T-helper 2 cell (primary cell): ENCODE results near the gene COL4A2.
"Not testable (repeated sequence)": the region's sequence is repeated elsewhere in the genome, so short reads cannot be mapped to it uniquely, and the experiment has no call there.

ENCODE experiments used
- DNase-seq, 5 experiments: peaks; one replicate each; pipeline versions ENCODE4 v3.0.0 to v3.0.0-alpha.2; 2012 to 2022

The COL4A2 gene

DNA sequence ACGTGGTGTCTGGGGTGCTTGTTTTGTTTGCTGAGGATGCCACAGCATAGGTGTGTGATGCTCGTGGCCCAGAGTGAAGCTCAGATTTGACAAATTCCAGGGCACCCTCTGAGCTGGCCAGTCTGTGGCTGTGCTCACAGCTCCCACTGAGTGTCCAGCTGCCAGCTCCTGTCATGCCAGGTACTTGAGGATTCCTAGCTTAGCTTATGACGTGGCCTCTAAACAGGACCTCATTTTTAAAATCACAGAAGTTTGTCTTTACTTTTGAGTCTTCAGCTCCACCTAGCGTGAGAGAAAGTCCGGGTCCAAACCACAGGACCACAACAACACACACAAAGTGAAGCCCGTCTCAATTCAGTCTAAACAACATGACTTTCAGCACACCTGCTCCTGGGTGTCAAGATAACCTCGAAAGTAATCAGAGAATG lies 137.2 kb downstream of the COL4A2 start:
- peak in 1 of 5 experiments; percentile 6 for DNase-seq

GRCh38 chr13:110445183-110445582 lies 138.1 kb downstream of the COL4A2 start:
- DNase-seq = no peak

DNA sequence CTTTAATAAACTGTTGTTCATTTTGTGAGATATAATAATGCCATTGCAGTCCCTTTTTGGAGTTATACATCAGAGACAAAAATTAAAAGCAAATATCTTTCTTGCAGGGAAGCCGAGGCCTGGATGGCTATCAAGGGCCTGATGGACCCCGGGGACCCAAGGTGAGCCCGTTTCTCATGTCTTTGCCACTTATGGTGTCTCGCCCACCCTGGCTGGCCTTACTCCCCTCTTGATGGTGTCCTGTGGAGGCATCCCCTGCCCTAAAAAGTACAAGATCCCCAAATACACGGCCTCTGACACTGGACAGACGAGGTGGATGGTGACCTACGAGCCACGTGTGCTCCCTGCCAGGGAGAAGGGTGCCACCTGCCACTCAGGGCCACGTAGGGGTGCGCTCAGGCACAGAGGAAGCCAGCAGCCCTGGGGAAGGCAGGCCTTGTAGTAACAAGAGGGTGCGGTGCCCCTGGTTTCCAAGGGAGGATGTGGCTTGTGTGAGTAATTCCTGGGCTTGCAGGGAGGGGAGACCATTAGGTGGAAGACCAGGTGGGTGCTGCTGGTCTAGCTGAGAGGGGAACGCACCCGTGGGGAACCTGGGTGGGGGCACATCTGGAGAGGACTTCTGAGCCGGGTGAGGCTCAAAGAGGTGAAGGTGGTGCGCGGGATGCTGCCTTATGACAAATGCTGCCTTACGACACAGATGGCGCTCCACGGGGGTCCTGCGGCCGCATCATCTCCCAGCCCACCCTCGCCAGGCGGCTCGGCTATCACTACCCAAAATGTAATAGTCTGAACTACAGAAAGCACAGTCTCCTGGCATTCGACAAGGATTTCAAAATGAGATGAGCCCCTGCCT lies 138.9 kb downstream of the COL4A2 start:
- DNase-seq = no peak

GRCh38 chr13:110446575-110446890 lies 139.4 kb downstream of the COL4A2 start:
- DNase-seq = no peak

DNA sequence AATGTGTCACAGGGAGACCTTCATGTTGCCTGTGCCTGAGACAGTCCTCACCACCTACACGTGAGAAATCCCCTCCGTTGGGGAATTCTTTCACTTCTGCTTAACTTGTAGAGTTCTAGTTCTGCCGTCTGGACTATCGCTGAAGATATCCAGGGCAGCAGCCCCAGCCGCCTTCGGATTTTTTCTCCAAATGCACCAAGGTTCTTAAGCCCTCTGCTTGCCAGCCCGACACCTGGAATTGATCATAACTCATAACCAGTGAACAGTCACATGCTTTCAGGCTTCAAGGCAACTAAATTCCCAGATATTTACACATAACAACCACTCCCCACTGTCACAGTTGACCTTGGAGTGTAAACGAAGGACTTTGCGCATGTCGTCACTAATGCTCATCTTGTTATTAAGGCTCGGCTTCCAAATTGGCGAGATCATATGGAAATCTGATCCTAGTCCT lies 140.0 kb downstream of the COL4A2 start:
- DNase-seq = no peak

DNA sequence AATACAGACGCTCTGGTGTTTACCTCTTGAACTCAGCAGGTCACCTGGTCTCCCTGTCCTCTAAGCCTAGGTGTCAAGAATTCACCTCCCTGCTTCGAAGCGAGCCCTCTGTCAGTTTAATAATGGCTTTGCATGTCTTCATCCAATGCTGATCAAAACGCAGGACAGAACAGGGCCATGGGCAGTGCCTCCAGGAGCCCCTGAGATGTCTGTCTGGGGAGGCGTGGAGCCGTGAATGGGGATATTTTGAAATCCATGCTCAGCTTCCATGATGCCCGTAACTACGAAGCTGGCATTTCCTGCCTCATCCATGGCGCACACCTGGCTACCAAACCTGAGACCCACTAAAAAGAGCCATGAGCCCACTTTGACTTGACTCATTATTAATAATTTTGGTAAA lies 140.7 kb downstream of the COL4A2 start:
- DNase-seq = no peak

- no peak for DNase-seq
These were observed 141.1 kb downstream of the COL4A2 start for GRCh38 chr13:110448230-110448629.

GRCh38 chr13:110448677-110449076 lies 141.6 kb downstream of the COL4A2 start:
- no peak for DNase-seq

- DNase-seq = no peak
These were observed 142.3 kb downstream of the COL4A2 start for GRCh38 chr13:110449219-110450015.

- no peak for DNase-seq
These were observed 143.2 kb downstream of the COL4A2 start for GRCh38 chr13:110450016-110450900.

- DNase-seq = no peak
These were observed 144.1 kb downstream of the COL4A2 start for GRCh38 chr13:110450941-110451730.

DNA sequence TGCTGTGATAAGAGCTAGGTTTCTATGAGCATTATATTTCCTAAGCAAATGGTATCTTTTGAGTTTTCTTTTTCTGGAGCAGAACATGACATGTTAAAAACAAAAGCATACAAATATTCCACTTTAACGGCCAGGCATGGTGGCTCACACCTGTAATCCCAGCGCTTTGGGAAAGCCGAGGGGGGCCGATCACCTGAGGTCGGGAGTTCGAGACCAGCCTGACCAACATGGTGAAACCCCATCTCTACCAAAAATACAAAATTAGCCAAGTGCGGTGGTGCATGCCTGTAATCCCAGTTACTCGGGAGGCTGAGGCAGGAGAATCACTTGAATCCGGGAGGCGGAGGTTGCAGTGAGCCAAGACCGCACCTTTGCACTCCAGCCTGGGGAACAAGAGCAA lies 146.0 kb downstream of the COL4A2 start:
- DNase-seq = not testable (repeated sequence)

GRCh38 chr13:110453797-110454196 lies 146.7 kb downstream of the COL4A2 start:
- no peak for DNase-seq

DNA sequence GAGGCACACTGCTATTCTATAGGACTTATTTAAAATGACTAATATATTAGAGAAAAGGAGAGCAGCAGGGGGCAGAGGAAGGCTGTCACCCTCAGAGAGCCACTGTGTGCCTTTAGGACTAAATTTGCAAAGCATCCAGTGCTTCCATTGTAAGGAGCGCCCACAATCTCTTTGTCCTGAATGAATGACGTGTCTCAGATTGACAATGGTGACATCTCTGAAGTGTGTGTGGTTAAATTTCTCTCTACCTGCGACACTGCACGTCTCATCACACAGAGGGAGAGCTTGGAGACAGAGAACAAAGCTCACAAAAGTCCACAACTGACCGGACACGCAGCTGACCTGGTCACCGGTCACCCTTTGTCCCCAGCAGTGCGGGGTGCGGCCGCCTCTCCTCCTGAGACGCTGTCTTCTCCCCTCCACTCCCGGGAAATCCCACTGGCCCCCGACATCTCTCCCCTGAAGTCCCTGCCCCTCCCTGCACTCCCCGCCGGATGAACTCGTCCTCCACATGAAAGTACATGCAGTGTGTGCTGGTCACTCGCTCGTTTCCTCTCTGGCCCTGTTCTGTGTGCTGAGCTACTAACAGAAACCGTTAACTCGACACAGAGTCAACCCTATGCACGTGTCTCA lies 147.3 kb downstream of the COL4A2 start:
- DNase-seq = no peak

DNA sequence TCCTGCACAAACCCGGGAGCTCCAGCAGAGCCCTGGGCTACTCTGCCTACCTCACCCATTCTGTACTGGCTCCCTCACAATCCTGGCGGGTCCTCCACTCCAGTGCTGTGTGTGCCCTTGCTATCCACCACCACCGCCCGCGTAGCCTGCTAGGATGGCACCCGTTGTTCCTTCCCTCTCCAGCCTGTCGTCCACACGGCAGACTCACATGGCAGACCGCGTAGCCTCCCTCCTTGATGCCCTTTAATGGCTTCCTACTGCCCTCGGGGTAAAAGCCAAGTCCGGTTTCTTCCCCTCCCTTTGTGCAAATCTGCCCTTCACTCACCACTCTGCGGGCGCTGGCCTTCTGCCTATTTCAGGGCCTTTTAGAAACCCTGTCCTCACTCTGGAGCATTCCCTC lies 147.9 kb downstream of the COL4A2 start:
- no peak for DNase-seq

DNA sequence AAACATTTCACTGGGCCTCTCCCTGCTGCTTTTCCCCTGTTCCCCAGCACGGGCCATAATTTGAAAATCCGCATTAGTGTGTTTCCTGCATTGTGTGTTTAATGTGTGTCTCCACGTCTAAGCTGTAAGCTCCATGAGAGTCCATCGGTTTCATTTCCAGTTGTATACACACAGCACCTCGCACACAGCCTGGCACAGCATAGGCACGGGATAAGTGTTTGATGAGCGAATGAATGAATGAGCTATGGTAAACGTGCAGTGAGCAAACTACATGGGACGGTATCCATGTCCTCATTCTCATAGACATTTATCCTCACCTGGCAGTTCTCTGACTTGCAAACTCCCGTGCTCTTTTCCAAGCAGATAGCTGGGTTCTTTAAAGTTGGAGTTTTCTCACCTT lies 148.4 kb downstream of the COL4A2 start:
- DNase-seq = no peak

GRCh38 chr13:110455941-110456340 lies 148.9 kb downstream of the COL4A2 start:
- DNase-seq = peak in 4 of 5 experiments; percentile 12 to 78 (median 24)

DNA sequence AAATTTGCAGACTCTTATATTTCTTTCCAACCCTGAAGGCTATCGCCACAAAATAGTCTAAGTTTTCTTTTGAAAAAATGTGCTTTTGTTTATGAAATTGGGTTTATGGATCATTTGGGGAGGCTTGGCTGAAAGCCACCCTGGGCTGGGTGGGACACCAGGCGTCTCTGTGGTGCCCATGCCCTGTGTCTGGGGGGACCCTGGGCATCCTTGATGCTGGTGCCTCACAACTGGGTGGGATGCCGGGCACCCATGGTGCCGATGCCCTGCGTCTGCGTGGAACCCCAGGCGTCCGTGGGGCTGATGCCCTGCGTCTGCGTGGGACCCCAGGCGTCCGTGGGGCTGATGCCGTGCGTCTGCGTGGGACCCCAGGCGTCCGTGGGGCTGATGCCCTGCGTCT lies 149.5 kb downstream of the COL4A2 start:
- no peak for DNase-seq

- DNase-seq = no peak
These were observed 150.3 kb downstream of the COL4A2 start for GRCh38 chr13:110457361-110457760.

- DNase-seq = no peak
These were observed 150.9 kb downstream of the COL4A2 start for GRCh38 chr13:110458017-110458416.

GRCh38 chr13:110458594-110459365 lies 151.7 kb downstream of the COL4A2 start:
- no peak for DNase-seq
